H9 (cell line): Measurements from ENCODE around the gene SLC12A1. TPM values are rescaled to one million over a fixed set of nuclear protein-coding genes. Genes with fewer than 3 reads are reported as not detected.

Experiments used
- DNase-seq: peaks from one replicate; pipeline ENCODE4 v3.0.0-alpha.2; 2017
- H2AFZ ChIP-seq: one replicate; pipeline ENCODE4 v1.6.1; 2013; ENCODE audit warnings: mild to moderate bottlenecking, low read length, control low read depth, moderate library complexity
- H2AK5ac ChIP-seq: 2 replicates; pipeline ENCODE4 v1.6.1; 2013; ENCODE audit warnings: low read length, control low read depth, mixed read lengths; ENCODE audit not compliant: insufficient read length
- H2BK120ac ChIP-seq: one replicate; pipeline ENCODE4 v1.6.1; 2013; ENCODE audit warnings: low read depth, mild to moderate bottlenecking, low read length, control low read depth, inconsistent platforms; ENCODE audit not compliant: poor library complexity, severe bottlenecking
- H2BK12ac ChIP-seq: 2 replicates; pipeline ENCODE4 v1.6.1; 2013; ENCODE audit warnings: low read length, control low read depth, mixed read lengths, low read depth; ENCODE audit not compliant: insufficient read length
- H2BK15ac ChIP-seq: 2 replicates; pipeline ENCODE4 v1.6.1; 2013; ENCODE audit warnings: low read depth, low read length, control low read depth
- H2BK20ac ChIP-seq: one replicate; pipeline ENCODE4 v1.6.1; 2013; ENCODE audit warnings: low read depth, mild to moderate bottlenecking, low read length, control low read depth, inconsistent platforms; ENCODE audit not compliant: poor library complexity, severe bottlenecking
- H2BK5ac ChIP-seq: 2 replicates; pipeline ENCODE4 v1.6.1; 2013; ENCODE audit warnings: low read length, control low read depth, mixed read lengths; ENCODE audit not compliant: insufficient read length
- H3K14ac ChIP-seq: 2 replicates; pipeline ENCODE4 v1.6.1; 2013; ENCODE audit warnings: low read length, control low read depth; ENCODE audit not compliant: insufficient read depth
- H3K18ac ChIP-seq: 2 replicates; pipeline ENCODE4 v1.6.1; 2013; ENCODE audit warnings: low read depth, mild to moderate bottlenecking, mixed read lengths, low read length, control low read depth; ENCODE audit not compliant: insufficient read length
- H3K23ac ChIP-seq: 2 replicates; pipeline ENCODE4 v1.6.1; 2013; ENCODE audit warnings: low read length, control low read depth, mixed read lengths, low read depth; ENCODE audit not compliant: insufficient read length
- H3K23me2 ChIP-seq: 2 replicates; pipeline ENCODE4 v1.6.1; 2013; ENCODE audit warnings: low read depth, mild to moderate bottlenecking, mixed read lengths, low read length, control low read depth; ENCODE audit not compliant: insufficient read length, poor library complexity, severe bottlenecking
- H3K27ac ChIP-seq: 2 replicates; pipeline ENCODE4 v1.5.1; 2013; ENCODE audit warnings: low read length, control low read depth, mixed read lengths, low read depth; ENCODE audit not compliant: insufficient read length
- H3K27me3 ChIP-seq: 2 replicates; pipeline ENCODE4 v1.6.1; 2013; ENCODE audit warnings: low read length, control low read depth, inconsistent platforms; ENCODE audit not compliant: insufficient read depth
- H3K4ac ChIP-seq: 2 replicates; pipeline ENCODE4 v1.6.1; 2013; ENCODE audit warnings: low read depth, mild to moderate bottlenecking, control low read depth, inconsistent platforms, low read length, moderate library complexity
- H3K4me1 ChIP-seq: 2 replicates; pipeline ENCODE4 v1.6.1; 2013; ENCODE audit warnings: low read length, control low read depth, inconsistent platforms; ENCODE audit not compliant: insufficient read depth
- H3K4me2 ChIP-seq: 2 replicates; pipeline ENCODE4 v1.6.1; 2013; ENCODE audit warnings: low read length, control low read depth, mixed read lengths; ENCODE audit not compliant: insufficient read length, insufficient read depth
- H3K56ac ChIP-seq: 2 replicates; pipeline ENCODE4 v1.6.1; 2013; ENCODE audit warnings: low read depth, mild to moderate bottlenecking, mixed read lengths, low read length, control low read depth; ENCODE audit not compliant: insufficient read length
- H3K79me1 ChIP-seq: 2 replicates; pipeline ENCODE4 v1.6.1; 2013; ENCODE audit warnings: low read depth, mild to moderate bottlenecking, moderate library complexity, low read length, control low read depth, inconsistent platforms; ENCODE audit not compliant: insufficient read depth, poor library complexity, severe bottlenecking
- H3K79me2 ChIP-seq: 2 replicates; pipeline ENCODE4 v1.6.1; 2013; ENCODE audit warnings: low read length, control low read depth, inconsistent platforms; ENCODE audit not compliant: insufficient read depth
- H3K9ac ChIP-seq: 2 replicates; pipeline ENCODE4 v1.6.1; 2013; ENCODE audit warnings: low read length, control low read depth, mixed read lengths; ENCODE audit not compliant: insufficient read length; ENCODE audit errors: extremely low read depth
- H3K9me3 ChIP-seq: one replicate; pipeline ENCODE4 v1.6.1; 2013; ENCODE audit warnings: low read depth, low read length, inconsistent platforms; ENCODE audit not compliant: control insufficient read depth
- H3T11ph ChIP-seq: one replicate; pipeline ENCODE4 v1.6.1; 2013; ENCODE audit warnings: mild to moderate bottlenecking, low read length, control low read depth, inconsistent platforms
- H4K20me1 ChIP-seq: one replicate; pipeline ENCODE4 v1.6.1; 2013; ENCODE audit not compliant: control insufficient read depth, insufficient read length, insufficient read depth
- H4K5ac ChIP-seq: 2 replicates; pipeline ENCODE4 v1.6.1; 2013; ENCODE audit warnings: low read depth, mild to moderate bottlenecking, mixed read lengths, low read length, control low read depth; ENCODE audit not compliant: insufficient read length
- H4K8ac ChIP-seq: replicated peaks from 2 replicates; pipeline ENCODE4 v1.6.1; 2013; ENCODE audit warnings: low read length, control low read depth, mixed read lengths, low read depth; ENCODE audit not compliant: insufficient read length
- H4K91ac ChIP-seq: 2 replicates; pipeline ENCODE4 v1.6.1; 2013; ENCODE audit warnings: low read depth, mild to moderate bottlenecking, moderate library complexity, mixed read lengths, low read length, control low read depth; ENCODE audit not compliant: insufficient read length
- H3K27ac Mint-ChIP-seq, 3 experiments: 2 replicates in 2 of 3; 3 replicates in 1 of 3; pipeline ENCODE4 v1.8.0; 2020 to 2021; ENCODE audit warnings: mixed read lengths in 3 of 3, mild to moderate bottlenecking in 1 of 3, moderate library complexity in 1 of 3
- H3K27me3 Mint-ChIP-seq: 2 replicates; pipeline ENCODE4 v1.8.0; 2021; ENCODE audit warnings: low read depth, mild to moderate bottlenecking, moderate library complexity, mixed read lengths
- H3K36me3 Mint-ChIP-seq, 3 experiments: 2 replicates in 2 of 3; 3 replicates in 1 of 3; pipeline ENCODE4 v1.8.0; 2020 to 2021; ENCODE audit warnings: low read depth in 3 of 3, mixed read lengths in 3 of 3; ENCODE audit not compliant: insufficient read depth in 1 of 3
- H3K4me1 Mint-ChIP-seq, 2 experiments: 2 replicates each; pipeline ENCODE4 v1.8.0; 2020; ENCODE audit warnings: mixed read lengths in 2 of 2
- H3K4me3 Mint-ChIP-seq, 2 experiments: 2 replicates in 1 of 2; 3 replicates in 1 of 2; pipeline ENCODE4 v1.8.0; 2020 to 2021; ENCODE audit warnings: mild to moderate bottlenecking in 2 of 2, mixed read lengths in 2 of 2, moderate library complexity in 1 of 2
- H3K9me3 Mint-ChIP-seq, 2 experiments: 2 replicates in 1 of 2; 3 replicates in 1 of 2; pipeline ENCODE4 v1.8.0; 2020; ENCODE audit warnings: mild to moderate bottlenecking in 2 of 2, mixed read lengths in 2 of 2, moderate library complexity in 1 of 2
- WGBS: extraction: QIAGEN DNeasy Blood & Tissue Kit; methylation state at CpG from one replicate; pipeline ENCODE4 v1.1.7; 2013; ENCODE audit warnings: missing lambda C conversion rate, low lambda C conversion rate, mixed read lengths; ENCODE audit not compliant: insufficient read length; ENCODE audit errors: extremely low coverage; 5-methylcytosine and 5-hydroxymethylcytosine counted together
- total RNA-seq: library from RNA; stranded (reverse); gene quantifications from 2 replicates; pipeline ENCODE4 v1.2.1, GENCODE V29; 2021
- TF ChIP-seq, protein P1 (sequence below): fragments of 200-600 bp; sonication (generic); conservative IDR thresholded peaks from 3 replicates; pipeline ENCODE4 v1.8.0; 2021; ENCODE audit warnings: antibody characterized with exemption, mild to moderate bottlenecking

SLC12A1 gene
- total RNA-seq, 1 experiment from 2014 or later = 0.07 TPM

DNA sequence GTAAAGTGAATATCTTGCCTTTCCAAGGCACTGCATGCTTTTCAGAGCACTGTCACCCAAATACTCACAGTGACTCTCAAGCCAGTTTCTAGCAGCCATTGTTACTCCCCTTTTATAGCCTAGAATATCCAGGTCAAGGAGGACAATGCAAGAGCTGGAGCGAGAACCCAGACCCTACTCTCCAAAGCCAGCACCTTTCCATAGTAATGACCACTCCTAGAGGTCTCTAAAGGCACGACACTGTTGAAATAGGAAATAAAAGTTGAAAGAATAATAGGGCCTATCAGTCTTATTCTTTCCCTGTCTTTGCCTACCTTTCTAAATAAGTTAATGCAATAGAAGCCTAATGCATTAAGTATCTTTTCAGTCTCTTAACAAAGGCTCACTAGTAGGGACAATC lies 91.6 kb downstream of the SLC12A1 start:
- Histone ChIP-seq H3K79me2 (no peaks in the 10 kb centered on the region), H2BK120ac (no peak overlapping the region), H3T11ph (no peak overlapping the region), H3K27ac (no peak overlapping the region), H3K23me2 (no peaks in the 10 kb centered on the region), H3K4me1 (peaks cover 14% of the 10 kb centered on the region; the same call in 1 of the 2 replicates), H2AK5ac (no peak overlapping the region), H3K4ac (no peak overlapping the region), H2BK15ac (no peak overlapping the region), H4K91ac (no peak overlapping the region), H3K18ac (no peak overlapping the region), H3K79me1 (no peaks in the 10 kb centered on the region), H2BK20ac (no peak overlapping the region), H4K20me1 (no peaks in the 10 kb centered on the region), H2BK12ac (no peak overlapping the region), H4K5ac (no peak overlapping the region), H3K9ac (no peak overlapping the region), H4K8ac (no peak overlapping the region), H3K14ac (no peak overlapping the region), H3K4me2 (no peak overlapping the region), H2AFZ (no peak overlapping the region), H3K23ac (no peak overlapping the region), H2BK5ac (no peak overlapping the region), H3K27me3 (no peaks in the 10 kb centered on the region), H3K9me3 (no peaks in the 10 kb centered on the region), H3K56ac (no peak overlapping the region)
- Mint-ChIP-seq H3K4me3 (no peak overlapping the region), H3K9me3 (no peaks in the 10 kb centered on the region), H3K27ac (peak overlapping the region in 2 of 3 experiments; percentile 10 to 17; a peak in 1 of 7 replicates), H3K36me3 (no peaks in the 10 kb centered on the region), H3K4me1 (peaks cover 35 to 41% of the 10 kb centered on the region in 2 experiments), H3K27me3 (no peaks in the 10 kb centered on the region; the same call in 1 of the 2 replicates)
- no peak for DNase-seq
- TF ChIP-seq, protein P1, sequence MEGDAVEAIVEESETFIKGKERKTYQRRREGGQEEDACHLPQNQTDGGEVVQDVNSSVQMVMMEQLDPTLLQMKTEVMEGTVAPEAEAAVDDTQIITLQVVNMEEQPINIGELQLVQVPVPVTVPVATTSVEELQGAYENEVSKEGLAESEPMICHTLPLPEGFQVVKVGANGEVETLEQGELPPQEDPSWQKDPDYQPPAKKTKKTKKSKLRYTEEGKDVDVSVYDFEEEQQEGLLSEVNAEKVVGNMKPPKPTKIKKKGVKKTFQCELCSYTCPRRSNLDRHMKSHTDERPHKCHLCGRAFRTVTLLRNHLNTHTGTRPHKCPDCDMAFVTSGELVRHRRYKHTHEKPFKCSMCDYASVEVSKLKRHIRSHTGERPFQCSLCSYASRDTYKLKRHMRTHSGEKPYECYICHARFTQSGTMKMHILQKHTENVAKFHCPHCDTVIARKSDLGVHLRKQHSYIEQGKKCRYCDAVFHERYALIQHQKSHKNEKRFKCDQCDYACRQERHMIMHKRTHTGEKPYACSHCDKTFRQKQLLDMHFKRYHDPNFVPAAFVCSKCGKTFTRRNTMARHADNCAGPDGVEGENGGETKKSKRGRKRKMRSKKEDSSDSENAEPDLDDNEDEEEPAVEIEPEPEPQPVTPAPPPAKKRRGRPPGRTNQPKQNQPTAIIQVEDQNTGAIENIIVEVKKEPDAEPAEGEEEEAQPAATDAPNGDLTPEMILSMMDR = peak; percentile 27; the same call in 1 of the 3 replicates
- no CpG with 5 or more reads among the region's 2 CpGs for WGBS
